Umbilical cord (tissue), 2 donors: ENCODE data around the gene XRRA1. TPM values are rescaled to one million over a fixed set of nuclear protein-coding genes. Genes with fewer than 3 reads are reported as not detected.

ENCODE experiments used
- DNase-seq: peaks from one replicate; pipeline ENCODE4 v3.0.0-alpha.2; 2015; ENCODE audit warnings: low spot score
- total RNA-seq: library from RNA; depleted of rRNA; stranded (reverse); fragments of >200 nt; gene quantifications from one replicate; pipeline ENCODE4 v1.2.3, GENCODE V29; 2014; ENCODE audit warnings: low replicate concordance; ENCODE audit not compliant: insufficient read depth

XRRA1 gene
- total RNA-seq, 1 donor from 2014 or later, result 4.6 TPM

DNA sequence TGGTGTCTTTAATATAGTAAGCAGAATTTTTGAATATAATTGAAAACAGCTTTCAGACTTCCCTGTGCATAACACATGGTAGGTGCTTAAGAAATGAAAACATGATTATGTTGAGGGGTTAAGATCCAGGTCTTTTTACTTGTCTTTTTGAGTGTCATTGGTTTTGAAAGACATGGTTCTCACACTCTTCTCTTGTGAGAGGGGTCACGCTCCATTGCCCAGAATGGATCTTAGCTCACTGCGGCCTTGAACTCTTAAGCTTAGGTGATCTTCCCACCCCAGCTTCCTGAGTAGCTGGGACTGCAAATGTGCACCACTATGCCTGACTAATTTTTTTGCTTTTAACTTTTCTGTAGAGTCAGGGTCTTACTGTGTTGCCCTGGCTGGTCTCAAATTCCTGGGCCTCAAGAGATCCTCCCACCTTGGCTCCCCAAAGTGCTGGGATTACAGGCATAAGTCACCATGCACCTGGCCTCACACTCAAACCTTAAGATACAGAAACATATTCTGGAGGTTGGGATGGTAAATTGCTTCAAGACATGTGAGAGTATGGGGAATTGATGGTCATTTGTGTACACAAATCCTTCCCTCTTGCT is 1.6 kb upstream of the XRRA1 start:
- no peak for DNase-seq

- DNase-seq, result peak; percentile 48
Measured at GRCh38 chr11:74949753-74950137, 854 bp upstream of the XRRA1 start.

DNA sequence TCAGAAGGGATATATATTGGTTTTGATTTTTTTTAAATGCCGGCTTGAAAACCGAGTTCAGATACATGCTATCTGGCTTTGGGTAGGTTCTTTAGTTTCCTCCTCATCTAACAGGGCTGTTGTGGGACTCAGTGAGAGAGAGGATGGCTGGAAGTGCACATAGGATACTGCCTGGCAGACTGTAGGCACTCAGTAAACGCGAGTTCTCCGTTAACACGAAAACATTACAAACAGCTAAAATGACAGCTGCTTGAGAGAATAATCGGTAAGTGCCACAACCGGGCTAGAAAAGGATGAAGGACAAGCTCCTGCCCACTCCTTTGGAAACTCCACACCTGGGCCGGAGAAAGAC is 369 bp downstream of the XRRA1 start:
- no peak for DNase-seq

GRCh38 chr11:74942073-74942759 is 6.7 kb downstream of the XRRA1 start:
- no peak for DNase-seq

DNA sequence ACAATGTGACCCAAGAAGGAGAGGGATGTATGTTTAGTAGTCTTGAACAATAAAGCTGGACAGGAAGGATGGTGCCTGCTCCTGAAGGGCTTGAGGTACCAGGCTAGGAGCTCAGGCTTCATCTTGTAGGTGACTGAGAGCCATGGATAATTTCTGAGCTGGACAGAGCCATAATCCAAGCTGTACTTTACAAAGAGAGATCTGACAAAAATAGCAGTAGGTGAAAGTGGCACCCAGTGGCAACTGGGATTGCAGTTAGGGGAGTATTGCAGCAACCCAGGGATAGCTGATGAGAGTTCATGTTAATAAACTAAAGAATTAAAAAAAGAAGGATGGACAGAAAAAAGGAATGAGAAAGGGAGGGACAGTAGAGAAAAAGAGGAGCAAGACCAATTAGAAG is 7.4 kb downstream of the XRRA1 start:
- DNase-seq, result no peak

- DNase-seq, result no peak
Measured at GRCh38 chr11:74937696-74938475, 11.0 kb downstream of the XRRA1 start.

GRCh38 chr11:74936976-74937375 is 11.9 kb downstream of the XRRA1 start:
- no peak for DNase-seq

DNA sequence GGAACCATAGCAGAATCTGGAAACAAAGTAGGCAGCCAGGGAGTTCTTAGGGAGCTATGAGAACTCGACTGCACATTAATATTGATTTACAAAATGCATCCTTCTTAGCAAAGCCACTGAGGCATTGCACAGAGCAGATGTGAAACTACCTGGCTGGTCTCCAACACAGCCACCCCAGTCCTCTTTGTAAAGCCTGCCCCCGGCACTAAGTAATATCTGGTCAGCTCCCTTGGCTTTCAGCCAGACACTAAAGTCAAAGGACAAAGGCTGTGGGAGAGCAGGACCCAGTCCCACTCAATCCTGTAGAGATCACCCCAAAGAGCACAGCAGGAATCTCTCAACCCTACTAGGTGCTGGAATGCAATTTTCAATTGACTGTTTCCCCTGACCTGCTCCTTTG is 12.8 kb downstream of the XRRA1 start:
- no peak for DNase-seq

GRCh38 chr11:74935285-74935684 is 13.6 kb downstream of the XRRA1 start:
- DNase-seq, result no peak

DNA sequence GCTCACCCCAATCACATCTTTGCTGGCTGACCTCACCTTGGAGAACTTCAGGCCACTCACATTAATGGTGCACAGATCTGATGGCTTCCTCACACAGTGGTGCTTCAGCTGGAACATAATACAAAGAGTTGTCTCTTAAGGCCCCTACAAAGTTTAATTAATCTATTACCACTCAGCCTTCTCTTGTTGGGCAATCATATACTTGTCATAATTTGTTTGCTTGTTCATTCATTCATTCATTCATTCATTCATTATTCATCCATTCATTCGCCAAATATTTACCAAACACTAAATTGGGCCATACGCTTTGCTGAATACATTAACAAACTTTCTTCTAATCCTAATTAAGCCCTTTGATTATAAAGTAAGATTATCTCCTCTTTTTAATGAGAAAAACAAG is 15.1 kb downstream of the XRRA1 start:
- no peak for DNase-seq

DNA sequence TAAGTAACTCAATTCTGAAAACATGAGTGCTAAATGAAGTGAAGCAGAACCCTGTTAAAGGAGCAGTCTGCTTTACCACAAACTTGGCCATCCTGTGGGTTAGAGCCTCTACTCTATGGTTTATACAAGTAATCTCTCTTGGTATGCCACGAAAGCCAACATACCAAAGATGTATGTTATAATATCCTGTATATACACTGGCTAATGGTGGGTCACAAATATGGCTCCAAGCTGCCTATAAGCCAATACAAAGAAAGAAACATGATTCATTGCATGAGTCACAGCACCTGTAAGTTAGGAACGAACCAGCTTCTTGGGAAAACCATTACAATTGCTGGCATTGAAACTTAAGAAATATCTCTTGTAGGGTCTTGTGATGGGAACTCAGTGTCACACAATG is 16.1 kb downstream of the XRRA1 start:
- no peak for DNase-seq

- no peak for DNase-seq
Measured at GRCh38 chr11:74932169-74932568, 16.7 kb downstream of the XRRA1 start.

DNA sequence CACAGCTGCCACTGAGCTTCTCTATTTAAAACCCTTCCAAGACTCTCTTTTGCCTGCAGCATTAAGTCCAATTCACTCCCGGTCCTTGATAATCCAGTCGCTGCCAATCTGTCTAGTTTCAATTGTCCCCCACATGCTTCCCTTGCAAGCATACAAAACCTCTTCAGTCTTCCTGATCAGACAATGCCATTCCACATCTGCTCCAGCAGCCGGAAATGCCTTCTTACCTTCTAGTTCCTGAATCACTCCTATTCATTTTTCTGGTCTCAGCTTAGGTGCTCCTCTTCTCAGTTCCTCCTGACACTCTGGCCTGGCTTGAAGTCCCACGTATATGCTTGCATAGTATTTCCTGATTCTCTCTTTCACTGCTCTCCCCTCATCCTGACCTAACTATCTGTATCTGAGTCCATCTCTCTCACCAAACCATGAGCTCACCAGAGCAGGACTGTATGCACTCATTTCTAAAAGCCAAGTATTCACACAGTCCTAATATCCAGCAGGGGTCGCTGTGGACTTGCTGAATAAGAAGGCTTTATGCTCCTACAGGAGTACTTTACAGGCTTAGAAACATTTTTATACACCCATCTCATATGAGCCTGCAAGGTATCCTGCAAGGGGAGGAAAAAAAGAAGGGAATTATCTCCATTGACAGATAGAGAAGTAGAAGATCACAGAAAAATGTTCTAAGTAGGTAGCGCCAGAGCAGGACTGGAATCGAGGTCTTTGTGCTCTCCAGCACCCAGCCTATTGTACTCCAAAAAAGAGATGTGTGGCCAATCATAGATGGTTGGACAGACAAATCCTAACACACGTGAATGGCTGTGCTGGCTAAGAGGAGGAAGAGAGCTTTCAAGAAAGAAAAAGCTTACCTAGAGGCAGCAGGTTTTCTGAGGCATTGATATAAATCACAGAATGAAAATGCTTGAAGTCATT is 19.2 kb downstream of the XRRA1 start:
- DNase-seq, result peak; percentile 91

DNA sequence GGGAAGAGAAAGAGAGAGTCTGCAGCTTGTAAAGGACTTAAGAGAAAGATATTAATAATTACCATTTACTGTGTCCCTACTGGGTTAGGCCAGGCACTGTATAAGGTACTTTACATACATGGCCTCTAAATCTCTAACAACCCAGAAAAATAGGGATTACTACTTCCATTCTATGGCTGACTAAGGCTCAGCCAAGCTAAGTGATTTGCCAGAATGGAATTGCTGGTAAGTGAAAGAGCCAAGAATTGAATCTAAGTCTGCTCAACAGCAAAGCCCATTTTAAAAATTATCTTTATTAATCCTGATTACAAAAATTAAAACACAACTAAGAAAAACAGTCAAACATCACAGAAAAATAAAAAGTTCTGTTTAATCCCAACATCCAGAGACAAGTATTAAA is 21.4 kb downstream of the XRRA1 start:
- no peak for DNase-seq

DNA sequence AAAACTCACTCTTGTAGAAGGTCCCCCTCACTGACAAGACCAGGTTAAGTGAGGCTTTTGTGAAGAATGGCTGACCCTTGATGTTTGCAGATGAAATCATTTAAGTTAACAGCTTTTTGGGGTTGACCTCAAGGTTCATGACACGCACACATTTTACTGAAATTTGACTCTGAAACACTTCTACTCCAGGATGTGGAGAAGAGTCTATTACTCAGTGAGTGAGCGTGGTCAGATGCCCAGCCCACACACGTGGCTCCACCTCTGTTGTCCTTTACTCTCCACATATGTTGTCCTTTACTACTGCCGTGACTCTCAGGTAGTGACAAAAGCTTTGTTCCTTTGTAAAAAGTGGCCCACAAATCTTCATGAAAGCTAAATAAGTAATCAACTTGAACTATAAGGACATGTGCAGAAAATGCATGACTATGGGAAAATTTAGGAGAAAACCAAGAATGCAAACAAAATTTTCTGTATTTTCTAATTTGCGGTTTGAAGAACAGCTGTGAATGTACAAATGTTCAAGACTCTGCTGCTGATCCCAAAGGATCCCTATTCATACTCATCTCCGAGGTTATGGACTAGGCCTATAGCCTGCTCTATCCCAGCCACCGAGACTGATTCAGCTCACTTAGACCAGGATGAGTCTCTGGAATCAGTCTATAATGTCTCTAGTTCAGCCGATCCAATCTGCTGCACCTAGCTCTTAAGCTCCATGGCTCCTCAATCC is 22.4 kb downstream of the XRRA1 start:
- DNase-seq, result no peak

DNA sequence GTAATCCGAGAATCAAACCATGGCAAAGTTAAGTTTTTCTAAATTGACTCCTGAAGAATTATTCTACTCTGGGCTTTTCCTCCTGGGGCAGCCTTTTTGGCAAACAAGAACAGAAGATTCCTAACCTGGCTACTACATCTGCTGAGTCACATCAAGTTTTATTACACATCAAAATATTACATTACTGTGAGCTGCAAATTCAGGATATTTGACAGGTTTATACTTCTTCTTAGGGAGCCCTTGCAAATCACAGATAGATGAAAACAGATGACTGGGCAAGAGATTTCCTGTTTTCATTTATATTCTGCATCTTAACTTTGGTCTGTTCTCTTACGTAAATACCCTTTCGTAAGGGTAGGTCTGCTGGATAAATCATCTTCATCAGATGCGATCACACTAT is 23.6 kb downstream of the XRRA1 start:
- no peak for DNase-seq

DNA sequence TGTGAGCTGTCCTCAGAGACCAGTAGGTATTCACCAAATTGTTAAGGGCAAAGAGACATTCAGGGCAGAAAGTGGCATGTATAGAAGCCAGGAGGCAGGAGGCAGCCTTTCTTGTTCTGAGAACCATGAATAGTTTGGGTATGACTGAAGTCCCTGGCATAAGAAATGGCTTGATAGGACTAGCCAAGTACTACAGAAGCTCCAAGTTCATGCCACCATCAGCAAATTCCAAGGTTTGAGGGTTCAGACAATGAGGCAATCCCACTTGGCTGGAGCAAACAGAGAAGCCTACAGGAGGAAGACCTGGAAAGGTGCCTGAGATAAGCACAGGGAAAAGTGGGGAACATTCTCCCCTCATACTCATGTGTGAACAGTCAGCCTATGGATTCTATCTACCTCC is 25.8 kb downstream of the XRRA1 start:
- DNase-seq, result no peak

DNA sequence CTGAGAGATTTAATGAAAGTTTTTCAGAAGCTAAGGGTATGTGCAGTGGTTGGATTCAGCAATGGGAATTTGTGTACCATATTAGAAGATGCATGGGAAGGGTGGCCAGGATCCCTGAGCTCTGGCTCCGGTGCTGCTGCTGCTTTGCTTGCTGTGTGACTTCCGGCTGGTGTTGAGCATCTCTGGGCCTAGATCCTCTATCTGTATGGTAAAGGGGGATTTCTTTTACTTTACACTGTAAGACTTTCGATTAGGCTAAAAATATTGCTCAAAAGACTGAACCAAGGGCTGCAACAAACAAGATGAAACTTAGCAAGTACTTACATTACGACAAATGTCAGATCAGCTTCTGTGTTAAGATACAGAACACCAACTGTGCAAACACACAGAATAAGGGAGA is 39.1 kb downstream of the XRRA1 start:
- DNase-seq, result no peak

- DNase-seq, result no peak
Measured at GRCh38 chr11:74909385-74909784, 39.5 kb downstream of the XRRA1 start.

GRCh38 chr11:74905326-74905725 is 43.6 kb downstream of the XRRA1 start:
- peak; percentile 10 for DNase-seq

GRCh38 chr11:74902342-74902741 is 46.5 kb downstream of the XRRA1 start:
- no peak for DNase-seq
